K562 (cell line): ENCODE results near the gene SRSF11. TPM values are rescaled to one million over a fixed set of nuclear protein-coding genes. Genes with fewer than 3 reads are reported as not detected.

ENCODE experiments used
- MED1 ChIP-seq: sonication (generic); formaldehyde crosslinking; IDR thresholded peaks from 2 replicates; pipeline ENCODE4 v1.8.1; 2023; ENCODE audit warnings: missing genetic modification reagents, borderline replicate concordance
- polyA plus RNA-seq, 8 experiments: library from polyadenylated mRNA; depleted of rRNA in 4 of 8; stranded (reverse) in 5 of 8; unstranded in 3 of 8; fragments of >200 nt; fragmentation: Nextera tagmentation in 2 of 8; fragmentation: Illumina TruSeq in 1 of 8; extraction: Ambion mirVana in 2 of 8; extraction: Trizol in 1 of 8; gene quantifications; 2 replicates each; pipeline versions ENCODE4 v1.2.1 to v1.2.3, GENCODE V29; 2011 to 2014; ENCODE audit warnings: inconsistent platforms in 1 of 8, missing spikeins in 1 of 8
- total RNA-seq, 7 experiments: library from RNA; depleted of rRNA in 6 of 7; stranded (reverse); fragments of >200 nt in 6 of 7; fragmentation: Illumina TruSeq in 2 of 7; extraction: Trizol in 2 of 7; gene quantifications; 2 replicates each; pipeline versions ENCODE4 v1.2.1 to v1.2.3, GENCODE V29; 2011 to 2021; ENCODE audit warnings: low replicate concordance in 1 of 7
- TF ChIP-seq, protein P1 (sequence below): fragments of 200-600 bp; sonication (generic); IDR thresholded peaks from one replicate; pipeline ENCODE4 v1.6.1; 2012; ENCODE audit warnings: mild to moderate bottlenecking, low read depth, low read length, inconsistent platforms

Gene SRSF11
- total and polyA plus RNA-seq, 9 of the 15 experiments (the other 6 are each of a cell fraction or from before 2014, with no cell fraction given) = 76.9 to 418 (median 190) TPM

- TF ChIP-seq, protein P1, sequence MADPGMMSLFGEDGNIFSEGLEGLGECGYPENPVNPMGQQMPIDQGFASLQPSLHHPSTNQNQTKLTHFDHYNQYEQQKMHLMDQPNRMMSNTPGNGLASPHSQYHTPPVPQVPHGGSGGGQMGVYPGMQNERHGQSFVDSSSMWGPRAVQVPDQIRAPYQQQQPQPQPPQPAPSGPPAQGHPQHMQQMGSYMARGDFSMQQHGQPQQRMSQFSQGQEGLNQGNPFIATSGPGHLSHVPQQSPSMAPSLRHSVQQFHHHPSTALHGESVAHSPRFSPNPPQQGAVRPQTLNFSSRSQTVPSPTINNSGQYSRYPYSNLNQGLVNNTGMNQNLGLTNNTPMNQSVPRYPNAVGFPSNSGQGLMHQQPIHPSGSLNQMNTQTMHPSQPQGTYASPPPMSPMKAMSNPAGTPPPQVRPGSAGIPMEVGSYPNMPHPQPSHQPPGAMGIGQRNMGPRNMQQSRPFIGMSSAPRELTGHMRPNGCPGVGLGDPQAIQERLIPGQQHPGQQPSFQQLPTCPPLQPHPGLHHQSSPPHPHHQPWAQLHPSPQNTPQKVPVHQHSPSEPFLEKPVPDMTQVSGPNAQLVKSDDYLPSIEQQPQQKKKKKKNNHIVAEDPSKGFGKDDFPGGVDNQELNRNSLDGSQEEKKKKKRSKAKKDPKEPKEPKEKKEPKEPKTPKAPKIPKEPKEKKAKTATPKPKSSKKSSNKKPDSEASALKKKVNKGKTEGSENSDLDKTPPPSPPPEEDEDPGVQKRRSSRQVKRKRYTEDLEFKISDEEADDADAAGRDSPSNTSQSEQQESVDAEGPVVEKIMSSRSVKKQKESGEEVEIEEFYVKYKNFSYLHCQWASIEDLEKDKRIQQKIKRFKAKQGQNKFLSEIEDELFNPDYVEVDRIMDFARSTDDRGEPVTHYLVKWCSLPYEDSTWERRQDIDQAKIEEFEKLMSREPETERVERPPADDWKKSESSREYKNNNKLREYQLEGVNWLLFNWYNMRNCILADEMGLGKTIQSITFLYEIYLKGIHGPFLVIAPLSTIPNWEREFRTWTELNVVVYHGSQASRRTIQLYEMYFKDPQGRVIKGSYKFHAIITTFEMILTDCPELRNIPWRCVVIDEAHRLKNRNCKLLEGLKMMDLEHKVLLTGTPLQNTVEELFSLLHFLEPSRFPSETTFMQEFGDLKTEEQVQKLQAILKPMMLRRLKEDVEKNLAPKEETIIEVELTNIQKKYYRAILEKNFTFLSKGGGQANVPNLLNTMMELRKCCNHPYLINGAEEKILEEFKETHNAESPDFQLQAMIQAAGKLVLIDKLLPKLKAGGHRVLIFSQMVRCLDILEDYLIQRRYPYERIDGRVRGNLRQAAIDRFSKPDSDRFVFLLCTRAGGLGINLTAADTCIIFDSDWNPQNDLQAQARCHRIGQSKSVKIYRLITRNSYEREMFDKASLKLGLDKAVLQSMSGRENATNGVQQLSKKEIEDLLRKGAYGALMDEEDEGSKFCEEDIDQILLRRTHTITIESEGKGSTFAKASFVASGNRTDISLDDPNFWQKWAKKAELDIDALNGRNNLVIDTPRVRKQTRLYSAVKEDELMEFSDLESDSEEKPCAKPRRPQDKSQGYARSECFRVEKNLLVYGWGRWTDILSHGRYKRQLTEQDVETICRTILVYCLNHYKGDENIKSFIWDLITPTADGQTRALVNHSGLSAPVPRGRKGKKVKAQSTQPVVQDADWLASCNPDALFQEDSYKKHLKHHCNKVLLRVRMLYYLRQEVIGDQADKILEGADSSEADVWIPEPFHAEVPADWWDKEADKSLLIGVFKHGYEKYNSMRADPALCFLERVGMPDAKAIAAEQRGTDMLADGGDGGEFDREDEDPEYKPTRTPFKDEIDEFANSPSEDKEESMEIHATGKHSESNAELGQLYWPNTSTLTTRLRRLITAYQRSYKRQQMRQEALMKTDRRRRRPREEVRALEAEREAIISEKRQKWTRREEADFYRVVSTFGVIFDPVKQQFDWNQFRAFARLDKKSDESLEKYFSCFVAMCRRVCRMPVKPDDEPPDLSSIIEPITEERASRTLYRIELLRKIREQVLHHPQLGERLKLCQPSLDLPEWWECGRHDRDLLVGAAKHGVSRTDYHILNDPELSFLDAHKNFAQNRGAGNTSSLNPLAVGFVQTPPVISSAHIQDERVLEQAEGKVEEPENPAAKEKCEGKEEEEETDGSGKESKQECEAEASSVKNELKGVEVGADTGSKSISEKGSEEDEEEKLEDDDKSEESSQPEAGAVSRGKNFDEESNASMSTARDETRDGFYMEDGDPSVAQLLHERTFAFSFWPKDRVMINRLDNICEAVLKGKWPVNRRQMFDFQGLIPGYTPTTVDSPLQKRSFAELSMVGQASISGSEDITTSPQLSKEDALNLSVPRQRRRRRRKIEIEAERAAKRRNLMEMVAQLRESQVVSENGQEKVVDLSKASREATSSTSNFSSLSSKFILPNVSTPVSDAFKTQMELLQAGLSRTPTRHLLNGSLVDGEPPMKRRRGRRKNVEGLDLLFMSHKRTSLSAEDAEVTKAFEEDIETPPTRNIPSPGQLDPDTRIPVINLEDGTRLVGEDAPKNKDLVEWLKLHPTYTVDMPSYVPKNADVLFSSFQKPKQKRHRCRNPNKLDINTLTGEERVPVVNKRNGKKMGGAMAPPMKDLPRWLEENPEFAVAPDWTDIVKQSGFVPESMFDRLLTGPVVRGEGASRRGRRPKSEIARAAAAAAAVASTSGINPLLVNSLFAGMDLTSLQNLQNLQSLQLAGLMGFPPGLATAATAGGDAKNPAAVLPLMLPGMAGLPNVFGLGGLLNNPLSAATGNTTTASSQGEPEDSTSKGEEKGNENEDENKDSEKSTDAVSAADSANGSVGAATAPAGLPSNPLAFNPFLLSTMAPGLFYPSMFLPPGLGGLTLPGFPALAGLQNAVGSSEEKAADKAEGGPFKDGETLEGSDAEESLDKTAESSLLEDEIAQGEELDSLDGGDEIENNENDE = no peak
- TF ChIP-seq MED1 = no peak
Observed at GRCh38 chr1:70277875-70278274, 56.7 kb downstream of the SRSF11 start (continued).
